HepG2 (cell line): ENCODE data around the gene USP15.
"Not testable (repeated sequence)": the region's sequence is repeated elsewhere in the genome, so short reads cannot be mapped to it uniquely, and the experiment has no call there.

Experiments used
- BCL6 ChIP-seq: IDR thresholded peaks from 2 replicates; pipeline ENCODE4 v1.6.1; 2016; ENCODE audit warnings: missing genetic modification reagents, missing compliant biosample characterization
- FOXC1 ChIP-seq: sonication (generic); formaldehyde crosslinking; IDR thresholded peaks from 2 replicates; pipeline ENCODE4 v1.8.0; 2022; ENCODE audit warnings: mild to moderate bottlenecking, missing genetic modification reagents, borderline replicate concordance
- GABPB1 ChIP-seq: IDR thresholded peaks from 2 replicates; pipeline ENCODE4 v1.6.1; 2016; ENCODE audit warnings: mild to moderate bottlenecking, missing genetic modification reagents, moderate library complexity, missing compliant biosample characterization
- NFYB ChIP-seq: sonication (generic); formaldehyde crosslinking; IDR thresholded peaks from 2 replicates; pipeline ENCODE4 v1.4.0; 2020; ENCODE audit warnings: missing genetic modification reagents
- NR2C2 ChIP-seq: sonication (generic); formaldehyde crosslinking; IDR thresholded peaks from 2 replicates; pipeline ENCODE4 v1.4.0; 2020; ENCODE audit warnings: missing genetic modification reagents, mild to moderate bottlenecking, moderate library complexity, borderline replicate concordance
- PREB ChIP-seq: sonication (generic); formaldehyde crosslinking; IDR thresholded peaks from 2 replicates; pipeline ENCODE4 v1.4.0; 2020; ENCODE audit warnings: missing genetic modification reagents
- ZNF143 ChIP-seq: sonication (generic); formaldehyde crosslinking; IDR thresholded peaks from 2 replicates; pipeline ENCODE4 v1.4.0; 2020; ENCODE audit warnings: missing genetic modification reagents
- ZNF547 ChIP-seq: sonication (generic); formaldehyde crosslinking; IDR thresholded peaks from 2 replicates; pipeline ENCODE4 v1.5.1; 2020; ENCODE audit warnings: mild to moderate bottlenecking, missing genetic modification reagents
- TF ChIP-seq, protein P1 (sequence below): sonication (generic); formaldehyde crosslinking; IDR thresholded peaks from 2 replicates; pipeline ENCODE4 v1.4.0; 2020; ENCODE audit warnings: missing genetic modification reagents
- TF ChIP-seq, protein P2 (sequence below): sonication (generic); formaldehyde crosslinking; IDR thresholded peaks from 2 replicates; pipeline ENCODE4 v1.5.0; 2020; ENCODE audit warnings: mild to moderate bottlenecking, missing genetic modification reagents, moderate library complexity

DNA sequence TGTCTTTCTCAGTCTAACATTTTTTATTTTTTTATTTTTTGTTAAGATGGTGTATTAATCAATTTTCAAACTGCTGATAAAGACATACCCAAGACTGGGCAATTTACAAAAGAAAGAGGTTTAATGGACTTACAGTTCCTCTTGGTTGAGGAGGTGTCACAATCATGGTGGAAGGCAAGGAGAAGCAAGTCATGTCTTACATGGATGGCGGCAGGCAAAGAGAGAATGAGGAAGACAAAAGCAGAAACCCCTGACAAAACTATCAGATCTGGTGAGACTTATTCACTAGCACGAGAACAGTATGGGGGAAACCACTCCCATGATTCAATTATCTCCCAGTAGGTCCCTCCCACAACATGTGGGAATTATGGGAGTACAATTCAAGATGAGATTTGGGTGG lies 195.2 kb downstream of the USP15 start:
- TF ChIP-seq, protein P1, sequence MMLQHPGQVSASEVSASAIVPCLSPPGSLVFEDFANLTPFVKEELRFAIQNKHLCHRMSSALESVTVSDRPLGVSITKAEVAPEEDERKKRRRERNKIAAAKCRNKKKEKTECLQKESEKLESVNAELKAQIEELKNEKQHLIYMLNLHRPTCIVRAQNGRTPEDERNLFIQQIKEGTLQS (CRISPR knock-in tag): not testable (repeated sequence)
- TF ChIP-seq NR2C2 (CRISPR knock-in tag); FOXC1 (CRISPR knock-in tag); BCL6 (CRISPR knock-in tag); GABPB1 (CRISPR knock-in tag); ZNF143; PREB (CRISPR knock-in tag); NFYB (CRISPR knock-in tag); ZNF547 (CRISPR knock-in tag): not testable (repeated sequence)
- TF ChIP-seq, protein P2, sequence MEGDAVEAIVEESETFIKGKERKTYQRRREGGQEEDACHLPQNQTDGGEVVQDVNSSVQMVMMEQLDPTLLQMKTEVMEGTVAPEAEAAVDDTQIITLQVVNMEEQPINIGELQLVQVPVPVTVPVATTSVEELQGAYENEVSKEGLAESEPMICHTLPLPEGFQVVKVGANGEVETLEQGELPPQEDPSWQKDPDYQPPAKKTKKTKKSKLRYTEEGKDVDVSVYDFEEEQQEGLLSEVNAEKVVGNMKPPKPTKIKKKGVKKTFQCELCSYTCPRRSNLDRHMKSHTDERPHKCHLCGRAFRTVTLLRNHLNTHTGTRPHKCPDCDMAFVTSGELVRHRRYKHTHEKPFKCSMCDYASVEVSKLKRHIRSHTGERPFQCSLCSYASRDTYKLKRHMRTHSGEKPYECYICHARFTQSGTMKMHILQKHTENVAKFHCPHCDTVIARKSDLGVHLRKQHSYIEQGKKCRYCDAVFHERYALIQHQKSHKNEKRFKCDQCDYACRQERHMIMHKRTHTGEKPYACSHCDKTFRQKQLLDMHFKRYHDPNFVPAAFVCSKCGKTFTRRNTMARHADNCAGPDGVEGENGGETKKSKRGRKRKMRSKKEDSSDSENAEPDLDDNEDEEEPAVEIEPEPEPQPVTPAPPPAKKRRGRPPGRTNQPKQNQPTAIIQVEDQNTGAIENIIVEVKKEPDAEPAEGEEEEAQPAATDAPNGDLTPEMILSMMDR: not testable (repeated sequence)
